ENCODE data around the gene CASK. TPM values are rescaled to one million over a fixed set of nuclear protein-coding genes. Genes with fewer than 3 reads are reported as not detected.

Gene CASK
- total and polyA plus RNA-seq, 2 donors from 2014 or later: 15.9 to 58.9 TPM

GRCh38 chrX:41933546-41933945 lies 10.2 kb upstream of the CASK start:
- Histone ChIP-seq H3K9me3 (ENCODE audit: control insufficient read depth in 2 of 3, insufficient read depth in 1 of 3, low read length in 3 of 3) (no peaks in the 10 kb centered on the region), H3K9ac (ENCODE audit: low read length in 3 of 3) (no peak overlapping the region), H3K27ac (ENCODE audit: low read depth in 2 of 2, low read length in 2 of 2) (no peak overlapping the region), H3K4me1 (ENCODE audit: control insufficient read depth in 2 of 3, insufficient read depth in 2 of 3, low read depth in 1 of 3, low read length in 3 of 3) (no peaks in the 10 kb centered on the region), H3K36me3 (ENCODE audit: control insufficient read depth in 2 of 3, insufficient read depth in 3 of 3, low read length in 3 of 3) (no peaks in the 10 kb centered on the region), H3K4me3 (ENCODE audit: low read length in 3 of 3) (no peak overlapping the region), H3K27me3 (ENCODE audit: control insufficient read depth, insufficient read depth, low read length) (no peaks in the 10 kb centered on the region)
- no peak for DNase-seq
- intact Hi-C loops (cut with DNase I): no loop called here
- no peak for FAIRE-seq
- TF ChIP-seq CTCF (IDR thresholded peaks at IDR 0.05; ENCODE audit: borderline replicate concordance, extremely low read depth, insufficient read depth): no peak

GRCh38 chrX:41932885-41933284 lies 9.5 kb upstream of the CASK start:
- H3K36me3 ChIP-seq (ENCODE audit: control insufficient read depth in 2 of 3, insufficient read depth in 3 of 3, low read length in 3 of 3): no peaks in the 10 kb centered on the region
- intact Hi-C loops (cut with DNase I): no loop called here
- H3K9me3 ChIP-seq (ENCODE audit: control insufficient read depth in 2 of 3, insufficient read depth in 1 of 3, low read length in 3 of 3): no peaks in the 10 kb centered on the region
- TF ChIP-seq CTCF (IDR thresholded peaks at IDR 0.05; ENCODE audit: borderline replicate concordance, extremely low read depth, insufficient read depth): no peak
- H3K27ac ChIP-seq (ENCODE audit: low read depth in 2 of 2, low read length in 2 of 2): no peak overlapping the region
- no peak overlapping the region for H3K4me3 ChIP-seq (ENCODE audit: low read length in 3 of 3)
- no peaks in the 10 kb centered on the region for H3K4me1 ChIP-seq (ENCODE audit: control insufficient read depth in 2 of 3, insufficient read depth in 2 of 3, low read depth in 1 of 3, low read length in 3 of 3)
- FAIRE-seq (no peak), DNase-seq (no peak)
- H3K9ac ChIP-seq (ENCODE audit: low read length in 3 of 3): no peak overlapping the region
- no peaks in the 10 kb centered on the region for H3K27me3 ChIP-seq (ENCODE audit: control insufficient read depth, insufficient read depth, low read length)

DNA sequence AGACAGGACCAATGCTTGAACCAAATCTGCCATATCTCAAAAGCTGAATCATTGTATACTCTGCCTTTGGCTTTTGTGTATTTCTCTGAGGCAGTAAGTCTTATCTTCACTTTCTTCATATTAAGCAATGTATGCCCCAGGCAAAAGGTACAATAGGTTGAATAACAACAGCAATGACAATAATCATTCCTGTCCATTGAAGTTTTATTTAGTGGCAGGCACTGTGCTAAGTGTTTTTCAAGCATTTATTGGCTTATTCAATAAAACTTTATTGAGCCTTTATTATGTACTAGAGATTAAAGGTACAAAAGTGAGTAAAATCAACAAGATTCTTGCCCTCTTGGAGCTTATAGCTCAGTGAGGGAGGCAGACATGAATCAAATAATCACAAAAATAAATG lies 8.2 kb upstream of the CASK start:
- DNase-seq (no peak), FAIRE-seq (no peak)
- no peak for TF ChIP-seq CTCF (IDR thresholded peaks at IDR 0.05; ENCODE audit: borderline replicate concordance, extremely low read depth, insufficient read depth)
- Histone ChIP-seq H3K36me3 (ENCODE audit: control insufficient read depth in 2 of 3, insufficient read depth in 3 of 3, low read length in 3 of 3) (no peaks in the 10 kb centered on the region), H3K27me3 (ENCODE audit: control insufficient read depth, insufficient read depth, low read length) (no peaks in the 10 kb centered on the region), H3K9ac (ENCODE audit: low read length in 3 of 3) (no peak overlapping the region), H3K27ac (ENCODE audit: low read depth in 2 of 2, low read length in 2 of 2) (no peak overlapping the region), H3K9me3 (ENCODE audit: control insufficient read depth in 2 of 3, insufficient read depth in 1 of 3, low read length in 3 of 3) (no peaks in the 10 kb centered on the region), H3K4me3 (ENCODE audit: low read length in 3 of 3) (no peak overlapping the region), H3K4me1 (ENCODE audit: control insufficient read depth in 2 of 3, insufficient read depth in 2 of 3, low read depth in 1 of 3, low read length in 3 of 3) (no peaks in the 10 kb centered on the region)
- intact Hi-C loops (cut with DNase I): no loop called here

Measured in kidney (tissue), 14 donors.